K562 (cell line): Measurements from ENCODE around the gene GPR35. TPM values are rescaled to one million over a fixed set of nuclear protein-coding genes. Genes with fewer than 3 reads are reported as not detected.

Experiments
- CBX5 ChIP-seq: IDR thresholded peaks from 2 replicates; pipeline ENCODE4 v1.6.1; 2014; ENCODE audit warnings: low read depth, borderline replicate concordance
- CC2D1A ChIP-seq: fragments of 450-650 bp; IDR thresholded peaks from 2 replicates; pipeline ENCODE4 v1.6.1; 2017; ENCODE audit warnings: mild to moderate bottlenecking
- DMBX1 ChIP-seq: fragments of 250-450 bp; sonication (Bioruptor Pico); IDR thresholded peaks from 2 replicates; pipeline ENCODE4 v1.8.0; 2022; ENCODE audit warnings: inconsistent platforms, mild to moderate bottlenecking, moderate library complexity, borderline replicate concordance
- MED1 ChIP-seq: sonication (generic); formaldehyde crosslinking; IDR thresholded peaks from 2 replicates; pipeline ENCODE4 v1.8.1; 2023; ENCODE audit warnings: missing genetic modification reagents, borderline replicate concordance
- SP1 ChIP-seq: sonication (generic); formaldehyde crosslinking; IDR thresholded peaks from 2 replicates; pipeline ENCODE4 v1.8.1; 2022; ENCODE audit warnings: mild to moderate bottlenecking, missing genetic modification reagents
- SRSF3 ChIP-seq: fragments of 200-400 bp; formaldehyde crosslinking; IDR thresholded peaks from 2 replicates; pipeline ENCODE4 v1.6.1; 2016; ENCODE audit warnings: mild to moderate bottlenecking, low read length, moderate library complexity; ENCODE audit not compliant: insufficient read depth
- U2AF1 ChIP-seq: fragments of 200-400 bp; formaldehyde crosslinking; optimal IDR thresholded peaks from 2 replicates; pipeline ENCODE3; 2017; ENCODE audit warnings: mild to moderate bottlenecking, low read depth, low read length, moderate library complexity
- YY1 ChIP-seq, 3 experiments: IDR thresholded peaks; 2 replicates each; pipeline ENCODE4 v1.6.1; 2011; ENCODE audit warnings: low read length in 2 of 3, mild to moderate bottlenecking in 2 of 3, moderate library complexity in 2 of 3, borderline replicate concordance in 1 of 3, control low read depth in 1 of 3, low read depth in 1 of 3; ENCODE audit not compliant: insufficient read depth in 3 of 3, insufficient replicate concordance in 2 of 3, control insufficient read depth in 1 of 3, insufficient read length in 1 of 3; ENCODE audit errors: extremely low read depth in 1 of 3
- ZC3H4 ChIP-seq: sonication (generic); formaldehyde crosslinking; IDR thresholded peaks from 2 replicates; pipeline ENCODE4 v1.9.0; 2021; ENCODE audit warnings: missing genetic modification reagents, borderline replicate concordance
- ZEB2 ChIP-seq: fragments of 450-650 bp; IDR thresholded peaks from 2 replicates; pipeline ENCODE4 v1.6.1; 2016
- ZNF766 ChIP-seq: fragments of 200-800 bp; sonication (Bioruptor generic); conservative IDR thresholded peaks from 2 replicates; pipeline ENCODE4 v1.6.1; 2016; ENCODE audit warnings: missing genetic modification characterization, missing compliant biosample characterization
- polyA plus RNA-seq, 8 experiments: library from polyadenylated mRNA; depleted of rRNA in 4 of 8; stranded (reverse) in 5 of 8; unstranded in 3 of 8; fragments of >200 nt; fragmentation: Nextera tagmentation in 2 of 8; fragmentation: Illumina TruSeq in 1 of 8; extraction: Ambion mirVana in 2 of 8; extraction: Trizol in 1 of 8; gene quantifications; 2 replicates each; pipeline versions ENCODE4 v1.2.1 to v1.2.3, GENCODE V29; 2011 to 2014; ENCODE audit warnings: inconsistent platforms in 1 of 8, missing spikeins in 1 of 8
- total RNA-seq, 7 experiments: library from RNA; depleted of rRNA in 6 of 7; stranded (reverse); fragments of >200 nt in 6 of 7; fragmentation: Illumina TruSeq in 2 of 7; extraction: Trizol in 2 of 7; gene quantifications; 2 replicates each; pipeline versions ENCODE4 v1.2.1 to v1.2.3, GENCODE V29; 2011 to 2021; ENCODE audit warnings: low replicate concordance in 1 of 7
- TF ChIP-seq, protein P1 (sequence below), 2 experiments: fragments of 450-650 bp; conservative IDR thresholded peaks; 2 replicates each; pipeline ENCODE4 v1.6.1; 2017; ENCODE audit warnings: mild to moderate bottlenecking in 2 of 2, moderate library complexity in 2 of 2
- TF ChIP-seq, protein P2 (sequence below): fragments of 450-650 bp; IDR thresholded peaks from 2 replicates; pipeline ENCODE4 v1.6.1; 2016; ENCODE audit warnings: low read depth, mild to moderate bottlenecking, moderate library complexity
- TF ChIP-seq, protein P3 (sequence below): fragments of 250-450 bp; sonication (Bioruptor Pico); IDR thresholded peaks from 2 replicates; pipeline ENCODE4 v1.9.0; 2021; ENCODE audit warnings: mild to moderate bottlenecking, inconsistent platforms
- TF ChIP-seq, protein P4 (sequence below): fragments of 450-650 bp; conservative IDR thresholded peaks from 2 replicates; pipeline ENCODE4 v1.6.1; 2016; ENCODE audit warnings: missing genetic modification characterization, low read depth, mild to moderate bottlenecking, control low read depth, missing compliant biosample characterization
- TF ChIP-seq, protein P5 (sequence below): fragments of 450-650 bp; IDR thresholded peaks from 2 replicates; pipeline ENCODE4 v1.7.0; 2016; ENCODE audit warnings: borderline replicate concordance
- TF ChIP-seq, protein P6 (sequence below): fragments of 250-450 bp; sonication (Bioruptor Pico); IDR thresholded peaks from 2 replicates; pipeline ENCODE4 v1.8.0; 2022; ENCODE audit warnings: inconsistent platforms

GPR35 gene
- total and polyA plus RNA-seq, 9 of the 15 experiments (the other 6 are each of a cell fraction or from before 2014, with no cell fraction given) = 0.04 to 0.50 (median 0.29) TPM; not detected in 3

DNA sequence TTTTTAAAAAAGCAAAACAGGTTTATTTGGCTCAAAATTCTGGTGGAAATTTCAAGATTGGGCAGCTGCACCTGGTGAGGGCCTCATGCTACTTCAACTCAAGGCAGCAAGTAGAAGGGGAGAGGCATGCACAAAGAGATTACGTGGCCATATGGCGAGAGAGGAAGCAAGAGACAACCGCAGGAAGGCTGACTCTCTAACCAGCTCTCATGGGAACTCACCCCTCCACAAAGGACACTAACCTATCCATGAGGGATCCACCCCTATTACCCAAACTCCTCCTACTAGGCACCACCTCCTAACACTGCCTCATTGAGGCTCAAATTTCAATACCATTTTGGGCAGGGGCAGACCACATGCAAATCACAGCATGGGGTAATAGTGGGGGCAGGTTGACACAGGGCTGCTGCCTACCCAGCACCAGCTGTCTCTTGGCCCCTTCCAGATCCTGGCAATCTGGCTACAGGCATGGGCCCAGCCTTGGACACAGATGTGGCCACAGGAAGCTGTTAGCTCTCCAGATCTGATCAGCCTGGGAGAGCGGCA lies 40.7 kb upstream of the GPR35 start (continued):
- peak; percentile 62; the same call in 1 of the 2 replicates for TF ChIP-seq SP1 (CRISPR knock-in tag)
- TF ChIP-seq, protein P1, sequence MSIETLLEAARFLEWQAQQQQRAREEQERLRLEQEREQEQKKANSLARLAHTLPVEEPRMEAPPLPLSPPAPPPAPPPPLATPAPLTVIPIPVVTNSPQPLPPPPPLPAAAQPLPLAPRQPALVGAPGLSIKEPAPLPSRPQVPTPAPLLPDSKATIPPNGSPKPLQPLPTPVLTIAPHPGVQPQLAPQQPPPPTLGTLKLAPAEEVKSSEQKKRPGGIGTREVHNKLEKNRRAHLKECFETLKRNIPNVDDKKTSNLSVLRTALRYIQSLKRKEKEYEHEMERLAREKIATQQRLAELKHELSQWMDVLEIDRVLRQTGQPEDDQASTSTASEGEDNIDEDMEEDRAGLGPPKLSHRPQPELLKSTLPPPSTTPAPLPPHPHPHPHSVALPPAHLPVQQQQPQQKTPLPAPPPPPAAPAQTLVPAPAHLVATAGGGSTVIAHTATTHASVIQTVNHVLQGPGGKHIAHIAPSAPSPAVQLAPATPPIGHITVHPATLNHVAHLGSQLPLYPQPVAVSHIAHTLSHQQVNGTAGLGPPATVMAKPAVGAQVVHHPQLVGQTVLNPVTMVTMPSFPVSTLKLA (conservative IDR thresholded peaks at IDR 0.05) = peak in 1 of 2 experiments; percentile 54; a peak in 2 of 4 replicates
- TF ChIP-seq, protein P2, sequence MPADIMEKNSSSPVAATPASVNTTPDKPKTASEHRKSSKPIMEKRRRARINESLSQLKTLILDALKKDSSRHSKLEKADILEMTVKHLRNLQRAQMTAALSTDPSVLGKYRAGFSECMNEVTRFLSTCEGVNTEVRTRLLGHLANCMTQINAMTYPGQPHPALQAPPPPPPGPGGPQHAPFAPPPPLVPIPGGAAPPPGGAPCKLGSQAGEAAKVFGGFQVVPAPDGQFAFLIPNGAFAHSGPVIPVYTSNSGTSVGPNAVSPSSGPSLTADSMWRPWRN = no peak
- TF ChIP-seq YY1 (IDR thresholded peaks at IDR 0.05; ENCODE audit: borderline replicate concordance in 1 of 3, control insufficient read depth in 1 of 3, extremely low read depth in 1 of 3, insufficient read depth in 3 of 3, insufficient read length in 1 of 3, insufficient replicate concordance in 2 of 3, low read depth in 1 of 3, low read length in 2 of 3) = peak in 1 of 3 experiments; percentile 10
- TF ChIP-seq, protein P3, sequence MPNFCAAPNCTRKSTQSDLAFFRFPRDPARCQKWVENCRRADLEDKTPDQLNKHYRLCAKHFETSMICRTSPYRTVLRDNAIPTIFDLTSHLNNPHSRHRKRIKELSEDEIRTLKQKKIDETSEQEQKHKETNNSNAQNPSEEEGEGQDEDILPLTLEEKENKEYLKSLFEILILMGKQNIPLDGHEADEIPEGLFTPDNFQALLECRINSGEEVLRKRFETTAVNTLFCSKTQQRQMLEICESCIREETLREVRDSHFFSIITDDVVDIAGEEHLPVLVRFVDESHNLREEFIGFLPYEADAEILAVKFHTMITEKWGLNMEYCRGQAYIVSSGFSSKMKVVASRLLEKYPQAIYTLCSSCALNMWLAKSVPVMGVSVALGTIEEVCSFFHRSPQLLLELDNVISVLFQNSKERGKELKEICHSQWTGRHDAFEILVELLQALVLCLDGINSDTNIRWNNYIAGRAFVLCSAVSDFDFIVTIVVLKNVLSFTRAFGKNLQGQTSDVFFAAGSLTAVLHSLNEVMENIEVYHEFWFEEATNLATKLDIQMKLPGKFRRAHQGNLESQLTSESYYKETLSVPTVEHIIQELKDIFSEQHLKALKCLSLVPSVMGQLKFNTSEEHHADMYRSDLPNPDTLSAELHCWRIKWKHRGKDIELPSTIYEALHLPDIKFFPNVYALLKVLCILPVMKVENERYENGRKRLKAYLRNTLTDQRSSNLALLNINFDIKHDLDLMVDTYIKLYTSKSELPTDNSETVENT (CRISPR knock-in tag) = no peak
- TF ChIP-seq ZEB2 = no peak
- TF ChIP-seq DMBX1 (CRISPR knock-in tag) = 0 out of 2 replicates have a peak, but pooled peaks have one; percentile 20
- no peak for TF ChIP-seq ZNF766 (CRISPR knock-in tag)
- TF ChIP-seq CC2D1A = no peak
- TF ChIP-seq CBX5 = no peak
- no peak for TF ChIP-seq SRSF3
- no peak for TF ChIP-seq ZC3H4
- TF ChIP-seq, protein P4, sequence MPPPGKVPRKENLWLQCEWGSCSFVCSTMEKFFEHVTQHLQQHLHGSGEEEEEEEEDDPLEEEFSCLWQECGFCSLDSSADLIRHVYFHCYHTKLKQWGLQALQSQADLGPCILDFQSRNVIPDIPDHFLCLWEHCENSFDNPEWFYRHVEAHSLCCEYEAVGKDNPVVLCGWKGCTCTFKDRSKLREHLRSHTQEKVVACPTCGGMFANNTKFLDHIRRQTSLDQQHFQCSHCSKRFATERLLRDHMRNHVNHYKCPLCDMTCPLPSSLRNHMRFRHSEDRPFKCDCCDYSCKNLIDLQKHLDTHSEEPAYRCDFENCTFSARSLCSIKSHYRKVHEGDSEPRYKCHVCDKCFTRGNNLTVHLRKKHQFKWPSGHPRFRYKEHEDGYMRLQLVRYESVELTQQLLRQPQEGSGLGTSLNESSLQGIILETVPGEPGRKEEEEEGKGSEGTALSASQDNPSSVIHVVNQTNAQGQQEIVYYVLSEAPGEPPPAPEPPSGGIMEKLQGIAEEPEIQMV (tag) = no peak
- TF ChIP-seq, protein P5, sequence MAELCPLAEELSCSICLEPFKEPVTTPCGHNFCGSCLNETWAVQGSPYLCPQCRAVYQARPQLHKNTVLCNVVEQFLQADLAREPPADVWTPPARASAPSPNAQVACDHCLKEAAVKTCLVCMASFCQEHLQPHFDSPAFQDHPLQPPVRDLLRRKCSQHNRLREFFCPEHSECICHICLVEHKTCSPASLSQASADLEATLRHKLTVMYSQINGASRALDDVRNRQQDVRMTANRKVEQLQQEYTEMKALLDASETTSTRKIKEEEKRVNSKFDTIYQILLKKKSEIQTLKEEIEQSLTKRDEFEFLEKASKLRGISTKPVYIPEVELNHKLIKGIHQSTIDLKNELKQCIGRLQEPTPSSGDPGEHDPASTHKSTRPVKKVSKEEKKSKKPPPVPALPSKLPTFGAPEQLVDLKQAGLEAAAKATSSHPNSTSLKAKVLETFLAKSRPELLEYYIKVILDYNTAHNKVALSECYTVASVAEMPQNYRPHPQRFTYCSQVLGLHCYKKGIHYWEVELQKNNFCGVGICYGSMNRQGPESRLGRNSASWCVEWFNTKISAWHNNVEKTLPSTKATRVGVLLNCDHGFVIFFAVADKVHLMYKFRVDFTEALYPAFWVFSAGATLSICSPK = no peak
- TF ChIP-seq U2AF1 = no peak
- TF ChIP-seq, protein P6, sequence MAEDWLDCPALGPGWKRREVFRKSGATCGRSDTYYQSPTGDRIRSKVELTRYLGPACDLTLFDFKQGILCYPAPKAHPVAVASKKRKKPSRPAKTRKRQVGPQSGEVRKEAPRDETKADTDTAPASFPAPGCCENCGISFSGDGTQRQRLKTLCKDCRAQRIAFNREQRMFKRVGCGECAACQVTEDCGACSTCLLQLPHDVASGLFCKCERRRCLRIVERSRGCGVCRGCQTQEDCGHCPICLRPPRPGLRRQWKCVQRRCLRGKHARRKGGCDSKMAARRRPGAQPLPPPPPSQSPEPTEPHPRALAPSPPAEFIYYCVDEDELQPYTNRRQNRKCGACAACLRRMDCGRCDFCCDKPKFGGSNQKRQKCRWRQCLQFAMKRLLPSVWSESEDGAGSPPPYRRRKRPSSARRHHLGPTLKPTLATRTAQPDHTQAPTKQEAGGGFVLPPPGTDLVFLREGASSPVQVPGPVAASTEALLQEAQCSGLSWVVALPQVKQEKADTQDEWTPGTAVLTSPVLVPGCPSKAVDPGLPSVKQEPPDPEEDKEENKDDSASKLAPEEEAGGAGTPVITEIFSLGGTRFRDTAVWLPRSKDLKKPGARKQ (CRISPR knock-in tag) = no peak
- TF ChIP-seq MED1 (CRISPR knock-in tag) = no peak
